ENCODE data around the gene NOD1.

Gene NOD1

GRCh38 chr7:30468041-30468440, 10.5 kb downstream of the NOD1 start:
- no peak overlapping the region for H3K4me3 ChIP-seq (ENCODE audit: low read length)
- H3K9ac ChIP-seq (ENCODE audit: low read length): no peak overlapping the region
- peaks cover 94% of the 10 kb centered on the region for H3K4me1 ChIP-seq (ENCODE audit: control insufficient read depth, insufficient read depth, low read length)
- H3K9me3 ChIP-seq (ENCODE audit: control insufficient read depth, low read length): no peaks in the 10 kb centered on the region
- H3K27me3 ChIP-seq (replicated peaks; ENCODE audit: control insufficient read depth, insufficient read depth, low read length): no peaks in the 10 kb centered on the region
- no peaks in the 10 kb centered on the region for H3K36me3 ChIP-seq (ENCODE audit: control insufficient read depth, insufficient read depth, low read length, severe bottlenecking)
- DNase-seq (ENCODE audit: low read depth): no peak

DNA sequence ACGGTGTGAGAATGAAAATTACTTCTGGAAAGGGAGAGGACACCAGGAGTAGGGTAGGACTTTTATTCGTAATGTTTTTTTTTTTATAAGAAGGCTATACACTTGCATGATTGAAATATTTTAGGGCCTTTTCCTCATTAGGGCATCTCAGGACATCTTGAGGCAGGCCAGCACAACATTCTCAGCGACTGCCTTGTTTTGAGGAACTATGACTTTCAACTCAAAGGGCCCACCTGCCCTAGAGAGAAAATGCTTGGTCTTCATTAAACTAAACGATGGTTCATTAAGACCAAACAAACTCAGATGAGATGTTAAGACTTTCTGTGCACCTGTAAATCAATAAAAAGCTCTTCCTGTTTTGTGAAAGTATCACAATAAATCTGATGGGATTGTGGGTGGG, 11.3 kb downstream of the NOD1 start:
- Histone ChIP-seq H3K27me3 (replicated peaks; ENCODE audit: control insufficient read depth, insufficient read depth, low read length) (no peaks in the 10 kb centered on the region), H3K4me1 (ENCODE audit: control insufficient read depth, insufficient read depth, low read length) (peaks cover 87% of the 10 kb centered on the region), H3K9me3 (ENCODE audit: control insufficient read depth, low read length) (no peaks in the 10 kb centered on the region), H3K4me3 (ENCODE audit: low read length) (no peak overlapping the region), H3K9ac (ENCODE audit: low read length) (no peak overlapping the region), H3K36me3 (ENCODE audit: control insufficient read depth, insufficient read depth, low read length, severe bottlenecking) (no peaks in the 10 kb centered on the region)
- DNase-seq (ENCODE audit: low read depth): no peak

DNA sequence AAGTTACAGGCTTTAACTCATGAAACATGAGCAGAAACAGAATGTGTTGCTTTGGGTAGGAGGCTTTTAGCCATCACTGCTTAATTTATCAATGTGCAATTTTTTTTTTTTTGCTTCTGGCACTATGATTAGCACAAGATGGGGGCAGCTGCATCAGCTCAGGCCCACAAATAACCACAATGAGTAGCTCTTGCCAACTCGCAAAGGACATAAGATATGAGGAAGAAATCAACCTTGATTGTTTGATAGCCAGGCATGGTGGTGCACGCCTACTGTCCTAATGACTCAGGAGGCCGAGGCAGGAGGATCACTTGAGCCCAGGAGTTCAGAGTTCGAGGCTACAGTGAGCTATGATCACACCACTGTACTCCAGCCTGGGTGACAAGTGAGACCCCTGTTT, 12.3 kb downstream of the NOD1 start:
- Histone ChIP-seq H3K4me1 (ENCODE audit: control insufficient read depth, insufficient read depth, low read length) (peaks cover 80% of the 10 kb centered on the region), H3K9ac (ENCODE audit: low read length) (peak overlapping the region; percentile 56), H3K9me3 (ENCODE audit: control insufficient read depth, low read length) (no peaks in the 10 kb centered on the region), H3K27me3 (replicated peaks; ENCODE audit: control insufficient read depth, insufficient read depth, low read length) (no peaks in the 10 kb centered on the region), H3K36me3 (ENCODE audit: control insufficient read depth, insufficient read depth, low read length, severe bottlenecking) (no peaks in the 10 kb centered on the region), H3K4me3 (ENCODE audit: low read length) (no peak overlapping the region)
- no peak for DNase-seq (ENCODE audit: low read depth)

- Histone ChIP-seq H3K4me3 (ENCODE audit: low read length) (no peak overlapping the region), H3K9me3 (ENCODE audit: control insufficient read depth, low read length) (no peaks in the 10 kb centered on the region), H3K9ac (ENCODE audit: low read length) (peak overlapping the region; percentile 56), H3K4me1 (ENCODE audit: control insufficient read depth, insufficient read depth, low read length) (peaks cover 76% of the 10 kb centered on the region), H3K27me3 (replicated peaks; ENCODE audit: control insufficient read depth, insufficient read depth, low read length) (no peaks in the 10 kb centered on the region), H3K36me3 (ENCODE audit: control insufficient read depth, insufficient read depth, low read length, severe bottlenecking) (no peaks in the 10 kb centered on the region)
- DNase-seq (ENCODE audit: low read depth): no peak
Observed at GRCh38 chr7:30465811-30466180, 12.8 kb downstream of the NOD1 start.

DNA sequence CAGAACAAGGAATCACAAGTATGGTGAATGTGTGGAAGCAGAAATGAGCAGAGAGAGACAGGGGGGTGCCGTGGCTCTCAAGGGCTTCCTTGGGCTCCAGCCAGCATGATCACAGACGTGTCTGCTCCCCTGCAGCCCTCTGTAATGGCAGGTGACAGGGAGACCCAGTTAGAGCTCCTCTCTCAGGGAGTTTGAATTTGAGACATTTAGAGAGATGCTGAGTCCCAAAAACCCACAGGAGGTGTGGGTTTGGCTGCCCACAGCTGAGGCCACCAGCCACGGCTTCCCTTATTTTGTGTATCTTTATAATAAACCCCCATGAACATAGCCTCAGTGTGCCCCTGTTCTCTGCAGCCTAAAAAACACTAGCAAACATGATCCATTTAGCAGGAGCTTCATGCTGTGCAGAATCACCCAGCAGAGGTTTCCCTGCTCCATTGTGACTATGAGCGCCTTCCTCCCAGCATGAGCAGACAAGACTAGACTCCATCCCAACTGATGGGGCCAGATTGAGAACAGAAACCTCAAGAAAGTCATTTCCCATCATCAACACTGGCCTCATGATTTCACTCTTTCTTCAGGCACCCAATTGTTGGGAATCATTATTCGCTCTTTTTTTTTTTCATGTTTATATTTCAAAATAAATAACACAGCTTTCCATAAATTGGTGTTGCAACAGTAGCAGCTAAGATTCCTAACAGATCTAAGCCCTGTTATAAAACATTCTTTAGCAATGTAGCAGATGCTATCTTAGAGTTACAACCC, 13.4 kb downstream of the NOD1 start:
- DNase-seq (ENCODE audit: low read depth): peak; percentile 72
- Histone ChIP-seq H3K9ac (ENCODE audit: low read length) (peak overlapping the region; percentile 56), H3K36me3 (ENCODE audit: control insufficient read depth, insufficient read depth, low read length, severe bottlenecking) (no peaks in the 10 kb centered on the region), H3K27me3 (replicated peaks; ENCODE audit: control insufficient read depth, insufficient read depth, low read length) (no peaks in the 10 kb centered on the region), H3K9me3 (ENCODE audit: control insufficient read depth, low read length) (no peaks in the 10 kb centered on the region), H3K4me3 (ENCODE audit: low read length) (no peak overlapping the region), H3K4me1 (ENCODE audit: control insufficient read depth, insufficient read depth, low read length) (peaks cover 76% of the 10 kb centered on the region)

- Histone ChIP-seq H3K4me1 (ENCODE audit: control insufficient read depth, insufficient read depth, low read length) (peaks cover 75% of the 10 kb centered on the region), H3K9ac (ENCODE audit: low read length) (peak overlapping the region; percentile 45), H3K9me3 (ENCODE audit: control insufficient read depth, low read length) (no peaks in the 10 kb centered on the region), H3K27me3 (replicated peaks; ENCODE audit: control insufficient read depth, insufficient read depth, low read length) (no peaks in the 10 kb centered on the region), H3K36me3 (ENCODE audit: control insufficient read depth, insufficient read depth, low read length, severe bottlenecking) (no peaks in the 10 kb centered on the region), H3K4me3 (ENCODE audit: low read length) (peak overlapping the region; percentile 21)
- DNase-seq (ENCODE audit: low read depth): no peak
Observed at GRCh38 chr7:30464231-30464671, 14.3 kb downstream of the NOD1 start.

- Histone ChIP-seq H3K9me3 (ENCODE audit: control insufficient read depth, low read length) (no peaks in the 10 kb centered on the region), H3K4me3 (ENCODE audit: low read length) (peak overlapping the region; percentile 21), H3K9ac (ENCODE audit: low read length) (peak overlapping the region; percentile 50), H3K36me3 (ENCODE audit: control insufficient read depth, insufficient read depth, low read length, severe bottlenecking) (no peaks in the 10 kb centered on the region), H3K4me1 (ENCODE audit: control insufficient read depth, insufficient read depth, low read length) (peaks cover 75% of the 10 kb centered on the region), H3K27me3 (replicated peaks; ENCODE audit: control insufficient read depth, insufficient read depth, low read length) (no peaks in the 10 kb centered on the region)
- DNase-seq (ENCODE audit: low read depth): no peak
Observed at GRCh38 chr7:30463405-30464145, 15.0 kb downstream of the NOD1 start.

GRCh38 chr7:30462179-30462578, 16.4 kb downstream of the NOD1 start:
- no peak overlapping the region for H3K9ac ChIP-seq (ENCODE audit: low read length)
- no peak overlapping the region for H3K4me3 ChIP-seq (ENCODE audit: low read length)
- peaks cover 78% of the 10 kb centered on the region for H3K4me1 ChIP-seq (ENCODE audit: control insufficient read depth, insufficient read depth, low read length)
- H3K36me3 ChIP-seq (ENCODE audit: control insufficient read depth, insufficient read depth, low read length, severe bottlenecking): peaks cover under 1% of the 10 kb centered on the region
- no peaks in the 10 kb centered on the region for H3K27me3 ChIP-seq (replicated peaks; ENCODE audit: control insufficient read depth, insufficient read depth, low read length)
- H3K9me3 ChIP-seq (ENCODE audit: control insufficient read depth, low read length): no peaks in the 10 kb centered on the region
- no peak for DNase-seq (ENCODE audit: low read depth)

DNA sequence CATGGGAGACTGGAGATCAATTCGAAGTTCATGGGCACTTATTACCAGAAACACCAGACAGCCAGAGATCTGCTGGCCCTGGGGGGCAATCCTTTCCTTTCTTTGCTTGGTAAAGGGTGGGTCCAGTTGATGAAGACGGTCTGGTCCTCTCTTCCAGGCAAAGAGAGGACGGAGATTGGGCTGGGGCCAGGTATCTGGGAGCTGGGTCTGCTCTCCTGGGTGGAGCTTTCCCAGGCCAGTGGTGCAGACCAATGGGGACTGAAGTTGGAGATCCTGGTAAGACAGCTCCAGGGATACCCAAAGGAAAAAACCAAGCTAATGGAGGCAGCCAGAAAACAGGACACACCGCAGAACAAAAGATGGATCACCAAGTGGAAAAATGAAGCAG, 18.3 kb downstream of the NOD1 start:
- H3K4me3 ChIP-seq (ENCODE audit: low read length): peak overlapping the region; percentile 64
- H3K27me3 ChIP-seq (replicated peaks; ENCODE audit: control insufficient read depth, insufficient read depth, low read length): no peaks in the 10 kb centered on the region
- H3K36me3 ChIP-seq (ENCODE audit: control insufficient read depth, insufficient read depth, low read length, severe bottlenecking): peaks cover 17% of the 10 kb centered on the region
- H3K9ac ChIP-seq (ENCODE audit: low read length): peak overlapping the region; percentile 71
- peaks cover 59% of the 10 kb centered on the region for H3K4me1 ChIP-seq (ENCODE audit: control insufficient read depth, insufficient read depth, low read length)
- no peaks in the 10 kb centered on the region for H3K9me3 ChIP-seq (ENCODE audit: control insufficient read depth, low read length)
- DNase-seq (ENCODE audit: low read depth): no peak

GRCh38 chr7:30459591-30460245, 18.9 kb downstream of the NOD1 start:
- peak; percentile 89 for DNase-seq (ENCODE audit: low read depth)
- Histone ChIP-seq H3K9me3 (ENCODE audit: control insufficient read depth, low read length) (no peaks in the 10 kb centered on the region), H3K36me3 (ENCODE audit: control insufficient read depth, insufficient read depth, low read length, severe bottlenecking) (peaks cover 22% of the 10 kb centered on the region), H3K9ac (ENCODE audit: low read length) (peak overlapping the region; percentile 71), H3K27me3 (replicated peaks; ENCODE audit: control insufficient read depth, insufficient read depth, low read length) (no peaks in the 10 kb centered on the region), H3K4me3 (ENCODE audit: low read length) (peak overlapping the region; percentile 64), H3K4me1 (ENCODE audit: control insufficient read depth, insufficient read depth, low read length) (peaks cover 54% of the 10 kb centered on the region)

- no peak for DNase-seq (ENCODE audit: low read depth)
- no peaks in the 10 kb centered on the region for H3K9me3 ChIP-seq (ENCODE audit: control insufficient read depth, low read length)
- H3K4me3 ChIP-seq (ENCODE audit: low read length): no peak overlapping the region
- H3K4me1 ChIP-seq (ENCODE audit: control insufficient read depth, insufficient read depth, low read length): peaks cover 50% of the 10 kb centered on the region
- H3K27me3 ChIP-seq (replicated peaks; ENCODE audit: control insufficient read depth, insufficient read depth, low read length): no peaks in the 10 kb centered on the region
- peak overlapping the region; percentile 71 for H3K9ac ChIP-seq (ENCODE audit: low read length)
- peaks cover 25% of the 10 kb centered on the region for H3K36me3 ChIP-seq (ENCODE audit: control insufficient read depth, insufficient read depth, low read length, severe bottlenecking)
Observed at GRCh38 chr7:30458311-30458710, 20.3 kb downstream of the NOD1 start.
